NCI-H1092 treated with DMSO at 0.1 percent for 48 hours (cell line): Measurements from ENCODE around the gene C1QTNF6.
"Not testable (repeated sequence)": the region's sequence is repeated elsewhere in the genome, so short reads cannot be mapped to it uniquely, and the experiment has no call there.

Experiments
- DNase-seq: peaks from one replicate; lab custom pipeline; 2025; lab: John Stamatoyannopoulos, UW

Gene C1QTNF6

DNA sequence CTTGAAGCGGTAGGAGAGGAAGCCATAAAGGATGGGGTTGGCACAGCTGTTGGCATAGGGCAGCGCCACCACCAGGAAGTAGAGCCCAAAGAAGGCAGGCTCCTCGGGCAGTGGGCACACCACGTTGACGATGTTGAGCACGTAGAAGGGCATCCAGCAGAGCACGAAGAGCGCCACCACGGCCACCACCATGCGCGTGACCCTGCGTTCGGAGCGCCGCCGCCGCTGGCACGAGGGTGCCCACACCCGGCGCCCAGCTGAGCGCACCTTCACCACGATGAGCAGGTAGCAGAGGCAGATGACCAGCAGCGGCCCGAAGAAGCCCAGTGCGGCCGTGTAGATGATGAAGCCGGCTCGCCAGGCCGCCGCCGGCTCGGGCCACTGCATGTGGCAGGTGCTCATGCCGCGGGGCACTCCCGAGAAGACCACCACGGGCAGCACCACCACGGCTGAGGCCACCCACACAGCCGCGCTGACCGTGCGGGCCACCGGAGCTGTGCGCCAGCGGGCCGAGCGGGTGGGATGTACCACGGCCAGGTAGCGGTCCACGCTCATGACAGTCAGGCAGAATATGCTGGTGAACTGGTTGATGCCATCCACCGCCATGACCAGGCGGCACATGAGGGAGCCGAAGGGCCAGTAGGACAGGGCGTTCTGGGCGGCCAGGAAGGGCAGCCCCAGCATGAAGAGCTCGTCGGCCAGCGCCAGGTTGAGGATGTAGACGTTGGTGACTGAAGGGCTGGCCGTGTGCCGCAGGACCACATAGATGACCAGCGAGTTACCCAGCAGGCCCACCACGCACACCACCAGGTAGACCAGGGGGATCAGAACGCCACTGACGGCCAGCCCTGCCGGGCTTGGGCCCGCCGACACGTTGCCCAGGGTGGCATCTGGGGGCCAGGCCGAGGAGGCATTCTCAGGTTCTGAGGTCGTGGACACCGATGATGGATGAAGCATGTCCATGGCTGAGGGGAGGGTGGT is 19.1 kb upstream of the C1QTNF6 start:
- no peak for DNase-seq

DNA sequence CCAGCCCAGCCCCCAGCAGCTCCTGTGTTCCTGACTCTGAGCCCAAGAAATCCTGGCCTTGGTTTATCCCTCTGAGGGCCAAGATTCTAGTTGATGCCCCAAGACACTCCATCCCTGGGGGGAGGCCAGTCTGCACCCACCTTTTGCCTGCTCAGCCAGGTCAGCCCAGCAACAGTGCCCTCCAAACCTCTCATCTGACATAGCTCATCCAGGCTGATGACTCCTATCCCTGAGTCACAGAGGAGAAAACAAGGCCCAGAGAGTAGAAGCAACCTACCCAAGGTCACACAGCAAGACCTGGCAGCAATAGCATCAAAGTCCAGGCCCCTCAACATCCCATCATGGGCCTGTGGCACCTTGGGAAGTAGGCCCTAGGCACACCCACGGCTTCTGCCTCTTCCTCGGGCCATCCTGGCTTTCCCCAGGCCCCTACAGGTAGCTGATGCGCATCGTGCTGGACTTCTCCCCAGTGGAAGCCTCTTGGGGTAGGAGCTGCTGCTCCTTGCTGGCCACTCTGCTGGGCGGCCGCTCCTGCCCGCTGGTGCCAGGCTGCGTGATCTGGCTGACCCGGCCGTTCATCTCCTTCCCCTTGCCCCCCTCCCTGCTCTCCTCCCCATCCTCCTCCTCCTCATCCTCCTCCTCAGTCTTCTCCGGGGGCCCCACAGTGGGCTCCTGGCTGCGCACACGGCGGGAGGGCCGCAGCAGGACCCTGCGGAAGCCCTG is 18.2 kb upstream of the C1QTNF6 start:
- no peak for DNase-seq

DNA sequence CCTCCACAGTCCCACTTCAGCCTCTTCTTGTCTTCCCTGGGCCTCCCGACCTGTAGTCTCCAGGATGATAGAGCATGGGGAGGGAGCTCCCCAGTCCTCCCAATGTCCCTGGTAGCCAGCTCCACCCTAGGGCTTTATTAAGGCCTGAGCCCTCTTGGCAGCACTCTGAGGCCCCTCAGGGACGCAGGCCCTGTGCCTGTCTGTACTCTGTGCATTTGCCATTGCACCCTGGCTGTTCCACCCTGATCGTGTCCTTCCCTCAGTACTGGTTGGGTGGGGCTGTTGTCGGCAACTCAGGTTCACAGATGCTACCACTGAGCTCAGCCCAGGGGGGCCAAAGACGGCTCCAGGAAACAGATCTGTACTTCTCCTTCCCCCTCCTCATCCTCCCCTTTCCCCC is 17.0 kb upstream of the C1QTNF6 start:
- no peak for DNase-seq

DNA sequence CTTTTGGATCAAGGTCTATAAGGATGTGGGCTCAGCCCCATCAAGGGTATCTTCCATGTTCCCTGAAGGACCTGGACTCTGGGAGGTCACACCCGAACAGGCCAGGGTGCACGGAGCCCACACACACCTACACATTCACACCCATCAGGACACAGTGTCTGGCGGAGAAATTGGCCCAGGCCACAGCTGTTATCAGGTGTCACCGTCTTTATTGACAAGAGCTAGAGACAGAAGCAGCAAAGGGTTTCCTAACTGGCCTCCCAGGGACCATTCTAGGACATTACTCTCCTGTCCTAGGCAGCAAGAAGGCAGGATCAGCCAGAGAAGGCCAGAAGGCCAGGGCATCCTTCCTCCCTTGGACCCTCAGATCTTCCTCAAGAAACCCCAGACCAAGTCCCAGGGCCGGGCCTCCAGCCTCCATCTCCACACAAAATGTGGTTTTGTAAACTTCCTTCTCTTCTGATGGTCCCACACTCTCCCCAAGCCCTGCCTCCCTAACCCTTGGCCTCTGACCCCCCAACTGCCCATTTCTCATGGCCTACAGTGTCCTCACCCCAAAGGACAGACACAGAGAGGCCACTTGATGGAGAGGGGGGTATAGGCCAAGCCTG is 16.1 kb upstream of the C1QTNF6 start:
- DNase-seq = no peak

DNA sequence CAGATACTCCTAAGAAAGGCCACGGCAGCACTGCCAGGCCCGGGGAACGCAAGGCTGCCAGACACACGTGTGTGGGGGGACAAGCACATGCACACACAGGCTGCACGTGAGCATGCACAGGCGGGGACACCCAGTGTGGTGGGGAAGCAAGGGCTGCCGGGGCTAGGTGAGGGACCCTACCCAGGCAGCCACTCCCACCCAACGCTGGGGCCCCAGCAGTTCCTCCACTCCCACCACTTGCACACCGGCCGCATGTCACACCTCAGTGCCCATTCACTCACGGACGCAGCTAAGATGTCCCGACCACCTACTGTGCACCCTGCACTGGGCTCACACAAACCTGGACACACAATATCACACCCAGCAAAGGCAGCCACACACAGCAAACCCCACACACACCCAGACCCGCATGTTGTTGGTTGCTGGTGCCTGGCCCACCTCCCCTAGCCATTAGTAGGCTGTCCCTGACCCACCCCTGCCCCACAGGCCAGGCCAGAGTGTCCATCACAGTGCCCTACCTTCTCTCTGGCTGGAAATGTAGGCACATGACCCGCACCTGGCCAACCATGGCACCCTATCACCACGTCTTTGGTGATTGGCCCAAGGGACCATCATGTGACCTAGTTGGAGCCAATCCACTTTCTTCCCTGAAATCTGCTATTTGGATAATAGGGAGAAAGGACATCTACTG is 15.5 kb upstream of the C1QTNF6 start:
- no peak for DNase-seq

DNA sequence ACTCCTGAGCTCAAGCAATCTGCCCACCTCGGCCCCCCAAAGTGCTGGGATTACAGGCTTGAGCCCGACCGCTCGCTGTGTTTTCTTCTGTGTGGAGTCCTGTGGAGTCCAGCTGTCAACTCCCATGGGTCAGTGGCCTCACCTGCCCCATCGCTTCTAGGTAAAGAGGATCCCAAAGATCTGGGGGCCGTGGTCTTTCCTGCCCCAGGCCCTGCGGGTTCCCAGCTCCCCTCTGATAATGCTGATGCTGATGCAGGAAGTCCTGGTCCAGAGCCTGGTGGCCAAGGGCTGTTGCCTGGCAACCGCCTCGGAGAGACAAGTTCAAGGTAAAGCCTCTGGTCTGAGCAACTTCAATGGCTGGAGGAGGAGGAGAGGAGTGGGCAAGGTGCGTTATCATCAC is 14.7 kb upstream of the C1QTNF6 start:
- no peak for DNase-seq

DNA sequence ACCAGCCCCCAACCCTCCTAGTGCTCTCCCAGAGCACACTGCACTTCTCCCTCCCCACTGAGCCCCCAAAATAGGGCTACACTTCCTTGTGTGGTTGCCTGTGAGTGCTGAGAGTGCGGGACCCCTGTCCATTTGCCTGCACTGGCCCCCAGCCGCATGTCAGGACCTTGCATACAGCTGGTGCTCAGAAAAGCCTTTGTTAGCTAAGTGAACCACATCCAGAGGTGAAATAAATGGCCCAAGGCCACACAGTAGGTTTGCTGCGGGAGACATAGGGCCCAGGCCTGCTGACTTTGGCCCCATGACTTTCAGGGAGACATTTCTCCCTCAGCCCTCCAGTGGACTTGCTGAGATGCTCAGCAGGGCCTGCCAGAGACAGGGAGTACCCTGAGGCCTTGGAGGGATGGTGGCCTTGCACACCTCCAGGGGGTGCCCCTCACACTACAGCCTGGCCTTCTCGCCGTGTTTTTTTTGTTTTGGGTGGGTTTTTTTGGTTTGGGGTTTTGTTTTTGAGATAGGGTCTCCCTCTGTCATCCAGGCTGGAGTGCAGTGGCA is 14.0 kb upstream of the C1QTNF6 start:
- no peak for DNase-seq

DNA sequence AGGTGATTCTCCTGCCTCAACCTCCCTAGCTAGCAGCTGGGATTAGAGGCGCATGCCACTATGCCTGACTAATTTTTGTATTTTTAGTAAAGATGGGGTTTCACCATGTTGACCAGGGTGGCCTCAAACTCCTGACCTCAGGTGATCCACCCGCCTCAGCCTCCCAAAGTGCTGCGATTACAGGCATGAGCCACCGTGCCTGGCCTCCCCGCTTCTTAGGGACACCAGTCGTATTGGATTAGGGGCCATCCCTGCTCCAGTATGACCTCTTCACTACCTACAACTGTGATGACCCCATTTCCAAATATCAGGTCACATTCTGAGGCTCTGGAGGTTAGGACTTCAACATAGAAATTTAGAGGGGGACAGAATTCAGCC is 13.4 kb upstream of the C1QTNF6 start:
- DNase-seq = not testable (repeated sequence)

DNA sequence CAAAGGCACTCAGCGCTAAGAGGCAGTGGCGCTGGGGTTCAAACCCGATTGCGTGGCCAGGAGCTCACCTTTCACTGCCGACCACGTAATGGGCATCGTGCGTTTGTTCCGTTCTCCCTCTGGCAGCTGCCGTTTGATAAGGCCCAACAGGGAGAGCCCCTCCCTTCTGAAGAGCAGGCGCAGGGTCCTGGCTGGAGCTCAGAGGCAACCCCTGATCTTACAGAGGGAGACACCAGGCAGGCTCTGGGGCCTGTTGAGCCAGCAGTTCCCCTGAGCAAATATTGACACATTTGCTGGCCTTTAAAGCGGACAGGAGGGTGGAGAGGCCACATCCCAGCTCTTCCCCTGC is 11.7 kb upstream of the C1QTNF6 start:
- no peak for DNase-seq

DNA sequence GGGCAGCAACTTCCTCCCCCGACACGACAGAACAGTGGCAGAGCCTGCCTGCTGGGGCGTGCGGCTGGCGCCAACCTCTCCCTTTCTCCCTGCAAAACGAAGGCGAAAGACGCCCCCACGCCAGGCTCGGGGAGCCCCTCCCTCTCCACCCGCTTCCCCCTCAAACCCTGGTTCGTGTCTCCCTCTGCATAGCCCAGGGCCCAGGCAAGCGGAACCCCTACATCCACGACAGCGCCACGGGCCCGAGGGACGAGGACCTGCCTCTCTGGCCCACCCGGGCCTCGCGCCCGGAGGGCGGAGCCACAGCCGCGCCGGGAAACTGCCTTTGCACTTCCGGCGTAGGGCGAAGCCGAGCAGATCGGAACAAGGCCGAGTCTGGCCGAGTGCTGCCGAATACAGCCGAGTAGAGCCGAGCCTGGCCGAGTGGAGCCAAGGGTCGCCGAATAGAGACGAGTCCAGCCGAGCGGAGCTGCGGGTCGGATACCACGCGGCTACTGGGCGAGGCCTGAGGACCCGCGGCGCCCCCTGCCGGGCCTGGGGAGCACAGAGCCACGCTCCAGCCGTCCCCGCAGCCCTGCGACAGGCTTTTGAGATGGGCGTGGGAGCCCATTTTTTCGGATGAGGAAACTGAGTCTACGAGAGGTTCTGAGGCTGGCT is 11.2 kb upstream of the C1QTNF6 start:
- peak; percentile 98 for DNase-seq

DNA sequence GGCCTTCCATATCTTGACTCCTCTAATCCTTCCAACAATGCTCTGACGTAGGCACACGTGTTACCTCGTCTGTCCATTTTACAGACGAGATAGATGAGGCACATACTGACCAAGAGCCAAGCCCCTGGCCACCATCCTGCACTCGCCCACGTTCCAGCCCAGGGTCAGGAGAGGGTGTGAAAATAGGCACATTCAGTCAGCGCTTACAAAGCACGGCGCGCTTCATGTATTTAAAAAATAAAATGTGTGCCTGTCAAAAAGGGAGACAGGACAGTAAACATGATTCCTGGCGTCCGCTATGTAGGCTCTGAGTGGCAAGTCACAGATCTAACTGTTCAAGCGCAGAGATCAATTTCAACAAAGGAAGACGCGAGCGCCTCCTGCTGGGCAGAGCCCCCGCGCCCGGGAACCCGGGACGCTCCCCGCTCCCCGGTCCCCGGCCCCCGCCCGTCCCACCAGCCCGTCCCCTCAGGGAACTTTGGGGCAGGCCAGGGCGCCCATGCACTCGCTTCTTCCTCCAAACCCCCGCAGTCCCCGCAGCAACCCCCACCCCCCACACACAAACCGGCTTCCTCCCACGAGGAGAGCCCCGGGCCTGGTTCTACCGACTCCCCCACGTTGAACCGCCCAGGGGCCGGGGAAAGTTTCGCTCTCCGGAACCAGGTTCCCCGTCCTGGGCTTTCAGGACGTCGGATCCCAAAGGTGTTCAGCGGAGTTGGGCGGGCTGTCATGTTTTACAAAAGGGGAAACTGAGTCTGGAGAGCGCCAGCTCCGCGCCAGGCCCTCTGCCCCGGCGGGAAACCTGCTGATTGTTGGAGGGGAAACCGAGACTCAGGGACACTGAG is 10.4 kb upstream of the C1QTNF6 start:
- peak; percentile 58 for DNase-seq

DNA sequence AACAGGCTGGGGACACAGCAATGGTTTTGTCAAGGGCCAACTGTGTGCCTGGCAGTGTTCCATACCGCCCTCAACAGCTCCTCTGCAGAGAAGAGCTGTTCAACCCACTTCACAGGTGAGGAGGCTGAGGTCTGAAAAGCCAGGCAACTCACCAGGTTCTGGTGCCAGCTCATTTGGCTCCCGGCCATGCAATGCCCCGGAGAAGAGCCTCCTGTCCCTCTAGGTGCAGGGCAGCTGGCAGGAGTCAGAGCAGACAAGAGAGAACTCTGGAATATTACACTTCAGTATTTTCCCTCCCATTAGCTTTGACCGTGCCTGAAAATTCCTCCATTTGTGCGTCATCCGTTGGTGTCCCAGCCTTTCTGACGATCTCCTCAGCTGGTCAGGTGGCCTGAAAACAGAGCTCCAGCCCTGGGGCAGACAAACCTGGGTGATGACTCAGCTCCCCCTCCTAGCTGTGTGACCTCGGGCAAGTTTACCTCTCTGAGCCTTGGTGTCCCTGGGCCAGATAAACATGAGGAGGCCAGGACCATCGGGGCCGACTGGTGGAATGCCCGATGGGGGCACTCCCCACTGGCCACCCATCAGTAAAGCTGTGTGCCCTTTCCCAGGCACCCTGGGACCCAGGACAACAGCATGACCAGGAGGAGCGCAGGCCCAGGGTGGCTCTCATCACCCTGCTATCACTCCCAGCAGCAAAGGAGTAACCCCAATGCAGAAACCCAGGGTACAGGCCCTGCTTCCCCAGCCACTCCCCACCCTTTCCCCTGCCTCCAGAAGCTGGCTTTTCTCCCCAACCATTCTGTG is 9.6 kb upstream of the C1QTNF6 start:
- DNase-seq = peak; percentile 60

DNA sequence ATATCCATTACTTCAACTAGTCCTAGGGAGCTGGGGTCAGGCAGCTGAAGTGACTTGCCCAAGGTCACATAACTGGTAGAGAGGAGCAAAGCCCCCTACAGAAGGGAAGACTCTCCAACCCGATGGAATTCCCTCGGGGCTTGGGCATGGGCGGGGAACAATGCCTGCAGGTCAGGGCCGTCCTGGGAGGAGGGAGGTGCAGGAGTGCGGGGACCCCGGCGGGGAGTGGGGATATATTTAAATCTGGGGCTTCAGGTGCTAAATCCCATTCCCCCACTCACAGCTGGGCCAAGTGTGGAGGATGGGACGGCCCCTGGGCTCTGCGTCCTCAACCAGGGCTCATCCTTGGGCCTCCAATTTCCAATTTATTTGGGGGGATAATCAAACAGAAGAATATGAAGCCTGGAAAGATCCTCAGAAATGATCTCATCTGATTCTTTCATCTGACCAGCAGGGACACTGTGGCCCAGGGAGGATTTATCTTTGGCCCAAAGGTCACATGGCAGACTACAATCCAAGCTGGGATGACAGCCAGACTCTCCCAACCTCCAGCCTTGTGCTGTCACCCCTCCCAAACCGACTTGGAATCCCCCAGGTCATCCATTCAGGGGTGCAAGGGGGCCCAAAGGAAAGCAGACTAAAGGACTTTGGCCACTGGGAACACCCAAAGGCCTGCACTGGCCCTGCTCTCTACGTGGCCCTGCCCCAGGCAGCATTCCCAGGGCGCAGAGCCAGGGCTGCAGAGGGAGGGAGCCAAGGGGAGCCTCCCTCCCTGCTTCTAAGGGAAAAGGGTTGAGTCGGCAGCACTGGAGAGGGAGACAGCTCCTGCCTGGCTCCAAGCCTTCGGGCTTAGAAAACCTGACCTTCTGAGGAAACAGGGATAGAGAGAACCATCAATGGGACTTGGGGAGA is 8.7 kb upstream of the C1QTNF6 start:
- no peak for DNase-seq

DNA sequence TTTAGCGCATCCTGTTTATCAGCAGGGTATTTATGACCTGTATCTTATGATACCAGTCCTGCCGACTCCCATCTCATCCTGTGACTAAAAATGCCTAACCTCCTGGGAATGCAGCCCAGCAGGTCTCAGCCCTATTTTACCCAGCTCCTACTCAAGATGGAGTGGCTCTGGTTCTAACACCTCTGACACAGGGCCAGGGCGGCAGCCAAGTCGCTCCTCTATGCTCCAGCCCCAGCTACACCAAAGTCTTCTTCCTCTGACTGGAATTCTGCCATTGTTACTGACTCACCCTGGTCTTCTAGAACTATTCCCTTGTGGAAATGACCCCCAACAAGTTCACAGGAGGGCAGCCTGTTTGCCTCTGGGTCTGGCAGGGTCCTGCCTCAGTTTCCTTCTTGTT is 7.9 kb upstream of the C1QTNF6 start:
- DNase-seq = no peak

DNA sequence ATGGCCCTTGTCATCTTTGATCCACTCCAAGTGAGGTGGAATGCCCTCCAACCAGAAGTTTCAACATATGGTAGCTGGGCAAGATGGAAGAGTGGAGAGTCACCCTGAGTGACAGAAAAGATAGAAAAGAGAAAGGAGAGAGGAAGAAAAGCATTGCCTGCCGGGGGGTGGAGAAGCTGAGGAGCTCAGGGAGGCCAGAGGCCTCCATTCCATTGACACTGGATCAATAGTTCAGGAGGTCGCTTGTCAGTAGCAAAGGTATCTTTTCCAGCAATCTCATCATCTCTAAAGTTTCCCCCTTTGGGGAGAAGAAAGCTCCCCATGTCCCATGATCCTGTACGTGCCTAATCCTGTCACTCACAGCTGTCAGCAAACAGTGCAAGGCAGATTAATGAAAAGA is 6.7 kb upstream of the C1QTNF6 start:
- no peak for DNase-seq

DNA sequence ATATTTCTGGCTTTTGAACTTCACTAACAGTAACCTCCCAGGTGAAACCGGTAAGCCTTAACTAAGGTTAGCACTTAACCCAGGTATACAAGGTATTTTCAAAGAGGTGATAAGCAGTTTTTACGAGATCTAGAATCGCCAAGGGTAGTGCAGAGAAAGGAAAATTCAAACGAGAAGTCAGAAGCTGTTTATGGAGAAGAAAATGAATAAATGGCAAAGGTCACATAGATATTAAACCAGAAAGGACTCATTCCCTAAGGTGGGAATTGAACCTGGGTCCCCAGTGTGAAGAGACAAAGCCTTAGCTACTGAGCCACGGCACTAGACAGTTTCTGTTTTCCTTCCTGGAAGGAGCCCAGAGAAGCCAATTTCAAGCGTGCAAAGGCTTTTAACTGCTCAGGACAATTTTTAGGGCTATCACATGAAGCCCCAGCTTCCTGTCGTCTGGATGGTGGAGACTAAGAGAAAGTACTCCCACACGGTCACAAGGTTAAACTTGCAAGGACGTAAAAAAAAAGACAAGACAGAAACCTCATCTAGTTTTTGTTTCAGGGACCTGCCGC is 5.7 kb upstream of the C1QTNF6 start:
- DNase-seq = no peak

DNA sequence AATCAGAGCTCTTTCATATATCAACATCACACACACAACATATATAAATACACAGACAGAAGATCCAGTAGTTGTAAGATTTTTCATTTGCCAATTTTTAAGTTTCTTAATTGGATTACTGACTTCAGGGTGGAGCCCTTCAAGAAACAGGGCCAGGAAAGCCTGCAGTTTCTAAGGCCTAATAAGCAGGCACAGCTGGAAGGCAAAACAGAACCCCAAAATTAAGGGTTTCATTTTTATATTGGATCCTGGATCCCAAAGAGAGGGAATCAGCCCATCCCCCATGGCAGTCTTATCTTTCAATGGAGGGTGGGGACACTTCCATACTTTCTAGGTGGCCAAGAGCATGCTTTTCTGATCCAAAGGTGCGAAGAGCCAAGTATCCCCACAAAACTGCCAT is 4.7 kb upstream of the C1QTNF6 start:
- no peak for DNase-seq

DNA sequence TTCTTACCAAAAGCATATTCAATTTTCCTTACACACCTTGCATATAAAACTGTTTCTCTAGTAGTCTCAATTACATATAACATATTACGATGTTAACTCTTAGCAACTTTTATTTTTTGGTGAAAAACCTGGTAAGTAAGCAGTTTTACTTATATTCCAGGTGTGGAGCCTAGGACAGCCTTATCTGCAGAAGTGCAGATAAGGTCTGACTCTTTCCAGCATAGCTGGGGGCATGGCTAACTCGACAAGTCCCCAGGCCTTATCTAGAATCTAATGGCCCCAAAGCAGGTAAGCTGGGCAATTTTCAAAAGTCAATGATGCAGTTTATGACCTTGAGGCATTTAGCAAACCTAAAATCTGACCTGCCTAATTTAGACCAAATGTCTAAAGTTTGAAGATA is 4.2 kb upstream of the C1QTNF6 start:
- no peak for DNase-seq
